Muscle layer of duodenum (tissue), 2 donors: Measurements from ENCODE around the gene CD63.

Experiments
- H3K27ac ChIP-seq: one replicate; pipeline ENCODE4 v1.7.0; 2013; ENCODE audit warnings: mild to moderate bottlenecking, low read length
- H3K27me3 ChIP-seq: one replicate; pipeline ENCODE4 v1.7.0; 2013; ENCODE audit warnings: low read depth, mild to moderate bottlenecking, control low read depth, low read length
- H3K36me3 ChIP-seq, 2 donors: one replicate each; pipeline ENCODE4 v1.7.0; 2013; ENCODE audit warnings: low read length in 2 of 2, control low read depth in 1 of 2, mild to moderate bottlenecking in 1 of 2; ENCODE audit not compliant: insufficient read depth in 2 of 2, control insufficient read depth in 1 of 2
- H3K4me1 ChIP-seq, 2 donors: one replicate each; pipeline ENCODE4 v1.7.0; 2013; ENCODE audit warnings: low read length in 2 of 2, mild to moderate bottlenecking in 2 of 2, control low read depth in 1 of 2, moderate library complexity in 1 of 2; ENCODE audit not compliant: insufficient read depth in 2 of 2, control insufficient read depth in 1 of 2
- H3K4me3 ChIP-seq, 2 donors: one replicate each; pipeline ENCODE4 v1.7.0; 2013; ENCODE audit warnings: low read length in 2 of 2, low read depth in 1 of 2, mild to moderate bottlenecking in 1 of 2
- H3K9me3 ChIP-seq, 2 donors: one replicate each; pipeline ENCODE4 v1.7.0; 2013; ENCODE audit warnings: low read length in 2 of 2, control low read depth in 1 of 2, mild to moderate bottlenecking in 1 of 2; ENCODE audit not compliant: control insufficient read depth in 1 of 2
- donor health status: healthy.

Gene CD63

GRCh38 chr12:55681142-55682077 is 47.4 kb downstream of the CD63 start:
- H3K36me3 ChIP-seq = peaks cover 6 to 15% of the 10 kb centered on the region in 2 donors
- no peak overlapping the region for H3K27ac ChIP-seq
- H3K4me1 ChIP-seq = peaks cover 0 to 10% of the 10 kb centered on the region in 2 donors
- no peaks in the 10 kb centered on the region for H3K27me3 ChIP-seq
- H3K4me3 ChIP-seq = peak overlapping the region; percentile 34 to 60
- H3K9me3 ChIP-seq = no peaks in the 10 kb centered on the region

DNA sequence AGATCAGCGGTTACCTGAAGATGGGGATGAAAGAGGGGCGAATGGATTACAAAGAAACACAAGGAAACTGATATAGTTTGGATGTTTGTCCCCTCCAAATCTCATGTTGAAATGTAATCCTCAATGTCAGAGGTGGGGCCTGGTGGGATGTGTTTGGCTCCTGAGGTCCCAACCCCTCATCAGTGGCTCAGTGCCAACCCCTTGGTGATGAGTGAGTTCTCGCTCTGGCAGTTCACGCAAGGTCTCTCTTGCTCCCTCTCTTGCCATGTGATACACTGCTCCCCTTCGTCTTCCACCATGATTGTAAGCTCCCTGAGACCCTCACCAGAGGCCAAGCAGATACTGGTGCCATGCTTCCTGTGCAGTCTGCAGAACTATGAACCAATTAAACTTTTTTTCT is 49.1 kb downstream of the CD63 start:
- Histone ChIP-seq H3K27me3 (no peaks in the 10 kb centered on the region), H3K9me3 (no peaks in the 10 kb centered on the region), H3K4me3 (no peak overlapping the region)

GRCh38 chr12:55676707-55677106 is 52.1 kb downstream of the CD63 start:
- Histone ChIP-seq H3K9me3 (no peaks in the 10 kb centered on the region), H3K36me3 (no peaks in the 10 kb centered on the region), H3K27ac (no peak overlapping the region), H3K4me1 (peaks cover 0 to 7% of the 10 kb centered on the region in 2 donors), H3K4me3 (no peak overlapping the region), H3K27me3 (no peaks in the 10 kb centered on the region)

More for the DNA sequence above, 49.1 kb downstream of the CD63 start:
- no peaks in the 10 kb centered on the region for H3K36me3 ChIP-seq
- peaks cover 0 to 10% of the 10 kb centered on the region in 2 donors for H3K4me1 ChIP-seq
- no peak overlapping the region for H3K27ac ChIP-seq

- Histone ChIP-seq H3K9me3 (no peaks in the 10 kb centered on the region), H3K4me1 (no peaks in the 10 kb centered on the region), H3K36me3 (no peaks in the 10 kb centered on the region), H3K4me3 (no peak overlapping the region), H3K27me3 (no peaks in the 10 kb centered on the region), H3K27ac (no peak overlapping the region)
Measured at GRCh38 chr12:55675666-55676065, 53.1 kb downstream of the CD63 start.
